HG03469 (cell line): ENCODE data around the gene INTS1.

Source experiments
- ATAC-seq: cut with Tn5 transposase; IDR thresholded peaks from one replicate; pipeline ENCODE4 v1.9.1; 2021; ENCODE audit warnings: mild to moderate bottlenecking, moderate library complexity, moderate number of reproducible peaks; ENCODE audit not compliant: unreplicated experiment

INTS1 gene

GRCh38 chr7:1508277-1508758 lies 4.1 kb upstream of the INTS1 start:
- no peak for ATAC-seq

DNA sequence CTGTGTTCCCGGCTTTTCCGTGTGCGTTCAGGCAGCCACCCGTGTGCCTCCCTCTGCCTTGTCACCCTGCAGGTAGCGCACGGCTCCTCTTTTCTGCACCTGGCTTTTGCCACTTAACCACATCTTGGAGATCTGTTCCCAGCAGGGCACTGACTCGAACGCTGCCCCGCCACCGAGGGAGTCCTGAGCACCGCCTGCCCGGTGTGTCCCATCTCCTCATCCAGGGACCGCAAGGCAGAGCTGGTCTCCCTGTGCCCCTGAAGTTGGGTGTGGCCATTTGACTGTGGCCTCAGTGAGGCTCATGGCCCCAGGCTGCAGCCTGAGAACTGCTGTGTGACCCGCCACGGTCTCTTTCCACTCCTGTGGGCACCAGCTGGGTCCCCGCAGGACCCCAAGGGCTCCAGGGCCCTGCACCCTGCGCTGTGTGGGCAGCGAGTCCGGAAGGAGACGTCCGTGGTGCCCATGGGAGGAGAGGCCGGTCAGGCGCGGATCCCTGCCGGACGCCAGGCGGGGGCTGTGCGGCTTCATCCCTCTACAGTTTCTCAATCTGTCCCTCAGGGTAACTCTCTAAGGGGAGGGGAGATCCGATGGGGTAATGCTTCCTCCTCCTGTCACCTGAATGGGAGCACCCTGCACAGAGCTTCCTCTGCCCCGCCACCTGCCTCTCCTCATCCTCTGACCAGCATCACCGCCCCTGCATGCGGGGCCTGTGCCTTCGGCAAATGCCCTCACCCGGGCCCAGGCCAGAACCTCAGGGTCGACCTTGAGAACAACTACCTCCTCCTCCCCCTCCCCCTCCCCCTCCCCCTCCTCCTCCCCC lies 1.8 kb upstream of the INTS1 start:
- ATAC-seq: no peak

GRCh38 chr7:1503390-1503789 lies 799 bp downstream of the INTS1 start:
- ATAC-seq: no peak

DNA sequence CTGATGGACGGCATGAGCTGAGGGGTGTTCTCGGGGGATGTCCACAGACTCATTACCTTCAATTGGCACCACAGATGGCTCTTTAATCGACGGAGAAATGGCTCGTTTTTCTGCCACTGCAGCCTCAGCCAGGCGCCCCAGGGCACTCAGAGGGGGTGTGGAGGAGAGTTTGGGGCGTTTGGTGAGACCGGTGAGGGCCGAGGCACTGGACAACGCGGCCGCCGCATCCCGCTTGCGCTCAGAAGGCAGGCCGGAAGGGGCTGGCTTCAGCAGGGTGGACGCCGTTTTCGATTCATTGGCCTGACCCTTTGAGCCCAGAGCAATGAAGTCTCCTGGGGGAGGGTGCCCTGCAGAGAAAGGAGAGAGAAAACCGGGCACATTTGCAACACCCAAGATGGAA lies 1.3 kb downstream of the INTS1 start:
- ATAC-seq: no peak

GRCh38 chr7:1501487-1502270 lies 2.5 kb downstream of the INTS1 start:
- no peak for ATAC-seq

DNA sequence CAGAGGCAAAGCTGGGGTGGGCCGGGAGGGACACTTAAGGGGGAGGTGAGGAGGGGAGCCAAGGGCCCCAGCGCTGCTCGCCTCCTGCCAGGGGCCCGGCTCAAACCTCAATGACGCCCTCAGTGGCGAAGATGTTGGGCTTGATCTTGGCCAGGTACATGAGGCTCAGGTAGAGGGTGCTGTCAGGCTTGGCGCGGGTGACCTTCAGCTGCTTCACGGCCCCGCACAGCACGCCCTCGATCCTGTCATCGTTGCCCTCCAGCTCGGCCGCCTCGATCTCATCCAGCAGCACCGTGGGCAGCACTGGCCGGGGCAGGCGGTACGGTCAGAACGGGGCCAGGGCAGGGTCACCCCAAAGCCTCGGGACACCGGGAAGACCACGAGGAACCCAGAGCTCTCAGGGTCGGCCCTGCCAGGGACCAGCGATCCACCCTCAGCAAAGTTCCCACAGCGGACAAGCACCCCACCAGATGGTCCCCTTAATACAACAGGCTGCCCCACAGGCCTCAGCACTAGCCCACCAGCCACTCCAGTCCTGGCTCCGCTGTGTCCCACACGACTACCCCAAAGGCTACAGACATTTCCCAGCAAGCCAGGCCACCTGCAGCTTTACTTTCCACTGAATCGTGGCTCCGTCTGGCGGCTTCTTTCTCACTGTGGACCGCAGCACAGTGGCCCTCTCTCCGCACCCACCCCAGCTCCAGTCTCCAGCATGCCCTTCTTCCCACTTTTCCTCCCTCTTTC lies 4.0 kb downstream of the INTS1 start:
- no peak for ATAC-seq

GRCh38 chr7:1499367-1500029 lies 4.7 kb downstream of the INTS1 start:
- ATAC-seq: no peak

DNA sequence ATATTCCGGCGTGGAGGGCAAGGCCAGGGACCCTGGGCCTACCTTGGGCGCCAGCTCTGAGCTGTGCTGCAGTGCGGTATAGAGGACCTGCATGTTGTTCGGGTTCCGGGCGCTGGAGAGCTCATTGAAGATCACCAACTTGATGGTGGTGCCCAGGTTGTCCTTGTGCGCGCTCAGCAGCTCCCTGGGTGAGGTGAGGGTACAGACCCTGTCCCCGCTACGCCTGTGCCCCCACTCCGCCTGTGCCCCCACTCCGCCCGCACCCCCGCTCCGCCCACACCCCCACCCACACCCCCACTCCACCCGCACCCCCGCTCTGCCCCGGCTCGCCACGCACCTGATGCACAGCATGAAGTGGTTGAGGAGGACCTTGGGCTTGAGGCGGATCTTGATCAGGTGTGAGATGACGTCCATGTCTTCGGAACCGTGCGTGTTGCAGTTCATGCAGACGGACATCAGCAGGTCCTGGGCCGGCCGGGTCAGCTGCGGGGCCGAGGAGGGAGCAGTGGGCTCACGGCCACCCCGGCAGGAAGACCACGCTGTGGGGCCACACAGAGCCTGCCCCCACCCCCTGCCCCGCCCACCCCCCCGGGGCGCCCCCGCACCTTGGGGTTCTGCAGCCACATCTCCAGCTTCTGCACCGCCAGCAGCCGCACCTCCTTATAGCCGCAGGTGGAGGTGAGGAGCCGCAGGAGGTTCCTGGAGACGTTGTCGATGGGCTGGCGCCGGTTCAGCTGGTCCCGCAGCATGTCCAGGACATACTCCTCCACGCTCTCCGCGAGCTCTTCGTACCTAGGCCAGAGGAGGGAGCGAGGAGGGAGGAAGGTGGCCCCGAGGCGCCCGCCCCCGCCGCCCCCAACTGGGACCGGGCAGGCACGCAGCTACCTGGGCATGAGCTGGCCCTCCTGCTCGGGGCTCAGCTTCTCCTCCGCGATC lies 5.6 kb downstream of the INTS1 start:
- no peak for ATAC-seq

DNA sequence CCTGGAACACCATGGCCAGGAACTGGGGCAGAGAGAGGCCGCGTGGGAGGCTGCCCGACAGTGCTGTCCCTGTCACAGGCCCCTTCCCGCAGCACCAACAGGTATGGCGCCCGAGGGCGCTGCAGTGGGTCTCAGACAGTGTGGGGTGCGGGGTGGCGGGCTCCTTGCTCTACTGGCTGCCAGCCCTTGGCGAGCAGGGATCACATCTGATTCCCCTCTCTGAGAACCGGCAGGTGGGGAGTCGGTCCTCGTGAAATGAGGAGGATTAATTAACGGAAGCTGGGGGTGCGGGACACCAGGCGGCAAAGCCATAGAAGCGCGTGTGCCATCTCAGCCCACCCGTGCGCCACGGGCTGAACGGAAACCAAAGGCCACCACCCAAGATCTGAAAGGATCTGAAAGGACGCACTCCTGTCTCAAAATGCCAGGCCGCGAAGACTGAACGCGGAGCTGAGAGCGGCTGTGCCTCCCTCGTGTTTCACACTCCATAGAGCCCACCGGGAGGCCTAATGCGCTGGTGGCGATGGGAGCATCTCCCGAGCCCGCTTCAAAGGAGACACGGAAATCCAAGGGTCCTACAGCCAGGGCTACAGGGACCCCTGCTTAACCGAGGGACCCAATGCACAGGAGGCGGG lies 6.8 kb downstream of the INTS1 start:
- no peak for ATAC-seq

GRCh38 chr7:1496531-1497292 lies 7.5 kb downstream of the INTS1 start:
- no peak for ATAC-seq

DNA sequence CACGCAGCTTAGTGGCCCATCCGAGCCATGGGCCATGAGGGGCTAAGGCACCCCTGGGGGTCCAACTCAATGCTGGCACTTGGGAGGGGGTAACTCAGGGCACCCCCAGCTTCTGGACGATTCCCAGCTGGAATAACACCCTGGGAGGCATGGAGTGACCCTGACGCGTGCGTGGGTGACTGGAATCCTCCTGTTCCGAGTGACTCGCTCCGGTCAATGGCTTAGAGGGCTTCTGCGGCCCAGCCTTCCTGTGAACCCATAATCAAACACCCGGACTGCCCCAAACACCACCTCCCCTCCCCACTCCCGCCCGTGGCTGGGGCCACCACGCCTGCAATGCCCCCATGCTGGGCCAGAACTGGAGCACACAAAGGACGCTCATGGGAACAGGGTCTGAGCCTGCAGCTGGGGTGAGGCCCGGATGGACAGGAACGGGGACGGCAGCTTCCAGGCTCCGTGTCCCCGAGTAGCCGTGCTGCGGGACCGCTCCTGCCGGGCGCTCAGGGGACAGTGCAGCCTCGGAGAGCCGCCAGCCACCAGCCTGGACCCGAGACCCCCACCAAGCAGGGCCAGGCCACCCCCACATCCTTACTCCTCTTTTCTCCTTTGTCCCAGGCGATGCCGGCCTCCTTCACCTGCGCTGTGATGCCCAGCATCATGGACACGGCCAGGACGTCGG lies 8.5 kb downstream of the INTS1 start:
- no peak for ATAC-seq

- no peak for ATAC-seq
These were observed 9.2 kb downstream of the INTS1 start for GRCh38 chr7:1494866-1495563.

DNA sequence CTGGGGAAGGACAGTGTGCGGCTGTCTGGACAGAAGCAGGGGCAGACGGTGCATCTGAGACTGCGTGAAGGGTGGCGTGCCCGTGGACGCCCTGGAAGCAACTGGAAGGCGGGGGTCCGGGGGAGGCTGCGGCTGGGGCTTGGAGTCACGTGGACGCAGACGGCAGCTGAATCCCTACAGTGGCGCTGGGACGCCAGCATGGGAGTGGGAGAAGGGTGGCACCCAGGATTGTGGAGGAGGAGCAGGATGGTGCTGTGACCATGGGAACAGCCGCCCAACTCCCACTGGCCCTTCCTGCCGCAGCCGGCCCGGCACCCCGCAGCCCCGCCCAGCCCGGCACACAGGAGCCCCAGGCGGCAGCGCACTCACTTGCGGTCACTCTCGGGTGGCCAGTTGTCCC lies 9.7 kb downstream of the INTS1 start:
- ATAC-seq: no peak

DNA sequence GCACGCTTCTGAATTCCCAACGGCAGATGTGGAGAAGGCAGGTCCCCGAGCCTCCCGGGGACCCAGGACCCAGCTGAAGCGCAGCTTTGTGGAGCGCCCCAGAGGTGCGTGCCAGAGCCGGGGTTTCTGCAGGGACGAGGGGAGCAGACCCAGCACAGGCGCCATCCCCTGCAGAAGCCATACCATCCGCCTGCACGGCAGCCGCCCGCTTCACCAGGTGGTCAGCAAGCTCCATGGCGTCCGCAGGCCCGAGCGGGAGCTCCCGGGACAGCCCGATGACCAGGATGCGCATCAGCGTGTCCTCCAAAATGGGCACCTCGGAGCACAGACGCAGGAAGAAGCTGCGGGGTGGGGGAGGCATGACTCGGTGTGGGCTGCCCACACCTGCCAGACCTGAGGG lies 10.6 kb downstream of the INTS1 start:
- ATAC-seq: no peak

- no peak for ATAC-seq
These were observed 11.1 kb downstream of the INTS1 start for GRCh38 chr7:1493129-1493528.

DNA sequence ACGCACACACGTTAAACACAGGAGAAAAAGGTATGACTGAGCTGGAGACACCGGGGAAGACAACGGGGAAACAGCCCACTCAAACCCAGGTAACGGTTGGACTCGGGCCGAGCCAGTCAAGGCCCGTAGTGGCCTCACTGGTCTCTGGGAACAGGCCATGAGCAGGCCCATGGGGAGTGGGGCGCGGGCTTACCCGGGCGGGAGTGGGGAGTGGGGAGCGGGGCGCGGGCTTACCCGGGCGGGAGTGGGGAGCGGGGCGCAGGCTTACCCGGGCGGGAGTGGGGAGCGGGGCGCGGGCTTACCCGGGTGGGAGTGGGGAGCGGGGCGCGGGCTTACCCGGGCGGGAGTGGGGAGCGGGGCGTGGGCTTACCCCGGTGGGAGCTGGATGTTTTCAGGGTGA lies 11.5 kb downstream of the INTS1 start:
- no peak for ATAC-seq

DNA sequence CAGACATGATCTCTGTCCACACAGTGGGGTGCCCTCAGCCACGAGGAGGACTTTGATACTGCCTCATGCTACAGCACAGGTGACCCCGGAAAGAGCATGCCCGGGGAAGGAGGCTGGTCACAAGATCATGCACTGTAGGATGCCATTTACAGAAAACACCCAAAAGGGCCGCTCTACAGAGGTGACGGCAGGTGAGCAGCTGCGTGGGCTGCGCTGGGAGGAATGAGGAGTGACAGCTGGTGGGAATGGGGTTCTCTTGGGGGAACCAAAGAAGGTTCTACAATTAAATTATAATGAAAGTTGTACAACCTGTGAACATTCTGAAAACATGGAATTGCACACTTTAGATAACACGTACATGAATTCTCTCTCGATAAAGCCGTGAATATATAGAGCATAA lies 12.0 kb downstream of the INTS1 start:
- ATAC-seq: no peak
